HG03159 (cell line): ENCODE results near the gene LRRC27.
"Not testable (repeated sequence)": the region's sequence is repeated elsewhere in the genome, so short reads cannot be mapped to it uniquely, and the experiment has no call there.

Experiments used
- ATAC-seq: cut with Tn5 transposase; IDR thresholded peaks from one replicate; pipeline ENCODE4 v1.9.1; 2021; ENCODE audit warnings: mild to moderate bottlenecking, moderate library complexity; ENCODE audit not compliant: unreplicated experiment

Gene LRRC27

GRCh38 chr10:132371641-132372081 is 39.7 kb downstream of the LRRC27 start:
- no peak for ATAC-seq

GRCh38 chr10:132372516-132373095 is 40.6 kb downstream of the LRRC27 start:
- ATAC-seq: no peak

- ATAC-seq: no peak
Measured at GRCh38 chr10:132373241-132373955, 41.4 kb downstream of the LRRC27 start.

GRCh38 chr10:132374176-132374575 is 42.2 kb downstream of the LRRC27 start:
- no peak for ATAC-seq

GRCh38 chr10:132374612-132375011 is 42.6 kb downstream of the LRRC27 start:
- ATAC-seq: no peak

GRCh38 chr10:132375116-132375794 is 43.3 kb downstream of the LRRC27 start:
- no peak for ATAC-seq

- no peak for ATAC-seq
Measured at GRCh38 chr10:132375795-132376297, 43.9 kb downstream of the LRRC27 start.

GRCh38 chr10:132376394-132376851 is 44.4 kb downstream of the LRRC27 start:
- ATAC-seq: no peak

- no peak for ATAC-seq
Measured at GRCh38 chr10:132377326-132377725, 45.3 kb downstream of the LRRC27 start.

- not testable (repeated sequence) for ATAC-seq
Measured at GRCh38 chr10:132379026-132379425, 47.0 kb downstream of the LRRC27 start.

- not testable (repeated sequence) for ATAC-seq
Measured at GRCh38 chr10:132380986-132381385, 49.0 kb downstream of the LRRC27 start.

- ATAC-seq: no peak
Measured at GRCh38 chr10:132381741-132382140, 49.7 kb downstream of the LRRC27 start.

- ATAC-seq: no peak
Measured at GRCh38 chr10:132382231-132382922, 50.4 kb downstream of the LRRC27 start.

GRCh38 chr10:132383101-132383500 is 51.1 kb downstream of the LRRC27 start:
- no peak for ATAC-seq

GRCh38 chr10:132383751-132384196 is 51.8 kb downstream of the LRRC27 start:
- no peak for ATAC-seq

GRCh38 chr10:132384618-132385388 is 52.8 kb downstream of the LRRC27 start:
- no peak for ATAC-seq

GRCh38 chr10:132385389-132385667 is 53.3 kb downstream of the LRRC27 start:
- no peak for ATAC-seq

GRCh38 chr10:132385721-132386418 is 53.9 kb downstream of the LRRC27 start:
- no peak for ATAC-seq

GRCh38 chr10:132386419-132386831 is 54.4 kb downstream of the LRRC27 start:
- ATAC-seq: no peak

- ATAC-seq: not testable (repeated sequence)
Measured at GRCh38 chr10:132386896-132387295, 54.9 kb downstream of the LRRC27 start.
